Esophagus (tissue), 2 donors: ENCODE data around the gene VPS29. TPM values are rescaled to one million over a fixed set of nuclear protein-coding genes. Genes with fewer than 3 reads are reported as not detected.
A peak's percentile ranks its signal among the peaks of the same experiment; 100 is the strongest.

Experiments used
- H3K27ac ChIP-seq, 2 donors: one replicate each; pipeline ENCODE4 v1.5.1; 2013; ENCODE audit warnings: low read depth in 2 of 2, mild to moderate bottlenecking in 2 of 2, inconsistent platforms in 1 of 2, low read length in 1 of 2, moderate library complexity in 1 of 2
- H3K27me3 ChIP-seq, 2 donors: one replicate each; pipeline ENCODE4 v1.6.1; 2013; ENCODE audit warnings: low read length in 2 of 2, control low read depth in 1 of 2, mild to moderate bottlenecking in 1 of 2; ENCODE audit not compliant: insufficient read depth in 2 of 2, control insufficient read depth in 1 of 2
- H3K36me3 ChIP-seq, 2 donors: one replicate each; pipeline ENCODE4 v1.6.1; 2013; ENCODE audit warnings: low read length in 1 of 2; ENCODE audit not compliant: control insufficient read depth in 2 of 2, insufficient read depth in 2 of 2
- H3K4me1 ChIP-seq, 2 donors: one replicate each; pipeline ENCODE4 v1.6.1; 2013; ENCODE audit warnings: low read length in 1 of 2; ENCODE audit not compliant: control insufficient read depth in 2 of 2, insufficient read depth in 2 of 2
- H3K4me3 ChIP-seq, 2 donors: one replicate each; pipeline ENCODE4 v1.5.1; 2013; ENCODE audit warnings: low read length in 2 of 2, mild to moderate bottlenecking in 2 of 2, low read depth in 1 of 2, moderate library complexity in 1 of 2
- H3K9me3 ChIP-seq, 2 donors: one replicate each; pipeline ENCODE4 v1.6.1; 2013; ENCODE audit warnings: mild to moderate bottlenecking in 2 of 2, low read depth in 1 of 2, low read length in 1 of 2, moderate library complexity in 1 of 2; ENCODE audit not compliant: control insufficient read depth in 2 of 2, insufficient read depth in 1 of 2
- WGBS, 2 donors: extraction: QIAGEN DNeasy Blood & Tissue Kit; methylation state at CpG; one replicate each; pipeline ENCODE4 v1.1.7; 2013; 5-methylcytosine and 5-hydroxymethylcytosine counted together
- polyA plus RNA-seq, 2 donors: library from polyadenylated mRNA; stranded (reverse); fragments of 200-250 nt; gene quantifications; one replicate each; pipeline ENCODE4 v1.2.3, GENCODE V29; 2013
- donor health status: healthy with polysubstance abuse.
- donor health status: Bipolar disorder and iron deficiency.

VPS29 gene
- polyA plus RNA-seq, 2 donors: 161 to 188 TPM

DNA sequence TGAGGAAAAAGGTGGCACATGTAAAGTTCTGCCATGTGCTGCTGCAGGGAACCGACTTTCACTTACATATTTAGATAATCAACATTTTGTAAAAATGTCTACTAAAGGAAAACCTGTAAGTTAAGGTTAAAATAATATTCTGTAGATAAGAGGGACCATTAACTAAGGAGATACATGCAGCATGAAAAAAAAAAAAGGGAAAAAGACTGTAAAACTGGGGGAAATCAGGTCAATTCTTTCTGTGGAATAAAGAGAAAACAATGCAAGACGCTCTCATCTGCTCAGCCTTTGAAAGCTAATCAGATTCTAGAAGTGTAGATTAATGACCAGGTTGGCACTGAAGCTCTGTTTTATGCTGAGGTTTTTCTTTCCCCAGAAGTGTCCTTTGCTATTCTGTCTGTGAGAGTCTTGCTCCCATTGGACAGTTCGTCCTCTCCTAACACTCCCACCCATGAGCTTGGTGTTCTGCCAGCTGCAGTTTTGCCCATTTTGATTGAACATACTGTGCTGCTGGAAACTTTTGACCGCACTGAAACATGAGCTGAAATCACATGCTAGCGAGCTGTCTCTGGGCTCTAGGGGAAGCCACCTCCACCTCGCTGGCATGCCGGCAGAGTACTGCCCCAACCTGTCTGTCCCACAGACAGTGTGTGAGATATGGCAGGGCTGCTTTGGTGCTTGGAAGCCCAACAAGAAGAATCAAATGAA is 41.5 kb upstream of the VPS29 start:
- H3K27ac ChIP-seq: peak overlapping the region; percentile 93 to 97
- WGBS, 2 donors: 22 to 24% methylated on average over 7 of the region's 7 CpGs
- peaks cover 0 to under 1% of the 10 kb centered on the region in 2 donors for H3K36me3 ChIP-seq
- no peak overlapping the region for H3K4me3 ChIP-seq
- H3K4me1 ChIP-seq: peaks cover 2 to 8% of the 10 kb centered on the region in 2 donors
- no peaks in the 10 kb centered on the region for H3K9me3 ChIP-seq
- no peaks in the 10 kb centered on the region for H3K27me3 ChIP-seq

DNA sequence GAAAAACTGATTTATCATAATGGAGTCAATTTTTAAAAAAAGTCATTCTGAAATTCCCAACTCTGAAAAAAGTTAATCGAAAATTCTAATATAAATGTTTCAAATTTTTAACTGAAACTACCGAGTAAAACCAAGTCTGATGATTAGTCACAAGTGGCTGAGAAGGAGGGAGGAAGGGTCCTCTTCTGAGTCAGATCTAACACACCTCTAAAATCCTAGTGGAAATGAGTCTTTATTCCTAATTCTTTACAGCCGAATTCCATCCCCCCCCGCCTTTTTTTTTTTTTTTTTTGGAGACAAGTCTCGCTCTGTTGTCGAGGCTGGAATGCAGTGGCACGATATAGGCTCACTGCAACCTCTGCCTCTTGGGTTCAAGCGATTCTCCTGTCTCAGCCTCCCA is 38.1 kb upstream of the VPS29 start:
- Histone ChIP-seq H3K27me3 (no peaks in the 10 kb centered on the region), H3K4me3 (no peak overlapping the region), H3K9me3 (no peaks in the 10 kb centered on the region), H3K4me1 (peaks cover 3 to 9% of the 10 kb centered on the region in 2 donors), H3K27ac (no peak overlapping the region), H3K36me3 (peaks cover 2 to 11% of the 10 kb centered on the region in 2 donors)
- WGBS, 2 donors: 85 to 91% methylated on average over 8 of the region's 8 CpGs

GRCh38 chr12:110538869-110539622 is 37.1 kb upstream of the VPS29 start:
- no peak overlapping the region for H3K4me3 ChIP-seq
- peaks cover 2 to 11% of the 10 kb centered on the region in 2 donors for H3K36me3 ChIP-seq
- H3K9me3 ChIP-seq: no peaks in the 10 kb centered on the region
- H3K4me1 ChIP-seq: peaks cover 3 to 9% of the 10 kb centered on the region in 2 donors
- no peaks in the 10 kb centered on the region for H3K27me3 ChIP-seq
- WGBS, 2 donors: 77 to 82% methylated on average over 5 of the region's 5 CpGs
- peak overlapping the region; percentile 76 to 90 for H3K27ac ChIP-seq

DNA sequence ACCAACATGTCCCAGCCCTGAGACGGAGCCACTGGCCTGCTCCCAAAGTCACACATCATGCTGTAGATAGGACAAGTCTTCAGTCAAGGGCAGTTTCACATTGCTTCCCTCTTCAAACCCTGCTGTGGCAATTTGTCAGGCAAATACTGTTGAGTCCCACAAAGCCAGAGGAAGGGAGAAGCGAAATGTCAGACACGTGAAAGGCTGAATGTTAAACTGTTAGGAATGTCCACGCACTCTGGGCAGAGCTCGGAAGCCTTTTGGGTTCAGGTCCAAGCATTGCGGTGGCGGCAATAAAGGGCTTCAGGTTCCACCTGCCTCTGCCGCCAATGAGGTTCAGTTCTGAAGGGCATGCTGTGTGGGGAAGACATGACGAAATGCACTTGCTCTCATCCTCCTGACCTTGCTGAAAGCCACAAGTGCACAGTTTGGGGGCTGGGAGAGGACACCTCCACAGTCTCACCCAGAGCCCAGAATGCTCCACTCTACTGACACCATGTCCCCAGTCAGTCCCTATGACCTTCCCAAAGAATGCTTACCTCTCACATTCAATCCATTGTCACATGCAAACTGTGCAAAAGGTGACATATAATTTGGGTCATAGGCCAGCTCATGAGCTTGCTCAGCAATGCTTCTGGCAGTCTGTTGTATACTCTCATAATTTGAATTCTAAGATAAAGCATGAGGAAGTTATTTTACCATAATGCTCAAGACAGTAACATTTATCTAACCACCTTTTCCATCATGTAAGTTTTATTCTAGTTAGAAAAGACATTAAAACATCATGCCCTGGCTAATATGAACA is 35.9 kb upstream of the VPS29 start:
- 48 to 63% methylated on average over 9 of the region's 9 CpGs for WGBS, 2 donors
- Histone ChIP-seq H3K4me1 (peaks cover 3 to 7% of the 10 kb centered on the region in 2 donors), H3K27me3 (no peaks in the 10 kb centered on the region), H3K27ac (peak overlapping the region; percentile 88 to 90), H3K4me3 (no peak overlapping the region), H3K9me3 (no peaks in the 10 kb centered on the region), H3K36me3 (peaks cover 2 to 11% of the 10 kb centered on the region in 2 donors)

DNA sequence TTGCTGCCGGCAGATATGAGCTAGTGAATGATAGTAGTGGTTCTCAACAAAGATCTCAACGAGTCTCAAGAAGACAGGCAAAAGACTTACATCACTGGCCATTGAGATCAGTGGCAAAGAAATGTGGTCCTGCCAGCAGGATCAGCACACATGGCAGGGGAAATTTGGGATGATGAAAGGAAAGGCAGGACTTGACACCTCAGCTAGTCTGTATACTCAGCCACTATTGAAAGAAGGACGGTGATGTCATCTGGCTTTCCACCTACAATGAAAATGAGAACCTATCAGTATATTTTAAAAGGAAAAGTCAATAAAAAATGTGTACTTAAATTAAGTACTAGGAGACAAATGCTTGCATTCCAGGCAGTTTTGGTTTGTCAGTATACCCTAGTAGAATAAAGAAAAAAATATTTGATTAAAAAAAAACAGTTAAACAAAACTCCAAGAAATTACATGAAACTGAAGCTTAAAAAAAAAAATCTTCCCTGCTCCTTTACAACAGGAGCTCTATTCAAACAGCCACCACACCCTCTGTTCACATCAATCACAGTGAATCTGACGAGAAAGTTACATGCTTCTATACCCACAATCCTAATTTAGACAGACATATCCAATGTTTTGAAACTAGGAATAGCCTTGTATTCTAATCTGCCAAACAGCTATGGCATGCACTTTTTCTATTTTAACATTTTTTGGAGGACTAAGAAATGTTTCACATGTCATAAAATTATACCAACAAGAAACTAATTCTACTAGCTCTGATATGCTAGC is 35.1 kb upstream of the VPS29 start:
- Histone ChIP-seq H3K4me1 (peaks cover 3 to 9% of the 10 kb centered on the region in 2 donors), H3K27ac (peak overlapping the region; percentile 88 to 90), H3K27me3 (no peaks in the 10 kb centered on the region), H3K9me3 (no peaks in the 10 kb centered on the region), H3K36me3 (peaks cover 2 to 11% of the 10 kb centered on the region in 2 donors), H3K4me3 (no peak overlapping the region)
- 53 to 65% methylated on average over 4 of the region's 4 CpGs for WGBS, 2 donors

GRCh38 chr12:110534811-110535210 is 32.9 kb upstream of the VPS29 start:
- no peaks in the 10 kb centered on the region for H3K27me3 ChIP-seq
- 78 to 81% methylated on average over 6 of the region's 6 CpGs for WGBS, 2 donors
- H3K9me3 ChIP-seq: no peaks in the 10 kb centered on the region
- peaks cover 2 to 11% of the 10 kb centered on the region in 2 donors for H3K36me3 ChIP-seq
- no peak overlapping the region for H3K27ac ChIP-seq
- H3K4me1 ChIP-seq: peaks cover 3 to 11% of the 10 kb centered on the region in 2 donors
- H3K4me3 ChIP-seq: no peak overlapping the region

DNA sequence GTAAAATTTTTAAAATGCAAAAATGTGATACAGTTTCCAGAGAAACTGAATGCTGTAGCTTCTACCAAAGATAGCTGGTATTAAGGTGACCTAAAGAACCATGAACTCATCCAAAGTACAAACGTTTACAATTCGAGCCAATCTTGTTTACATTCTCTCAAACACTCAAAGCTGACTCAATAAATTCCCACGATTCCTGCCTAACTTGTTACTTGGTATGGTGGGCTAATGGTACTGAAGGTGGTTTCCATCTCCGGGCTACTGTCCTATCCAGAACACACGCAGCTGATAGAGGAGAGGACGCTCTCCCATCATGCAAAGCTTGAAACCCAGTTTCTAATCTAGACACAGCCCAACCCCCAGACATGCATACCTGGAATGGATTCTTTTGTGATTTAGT is 31.7 kb upstream of the VPS29 start:
- Histone ChIP-seq H3K4me3 (no peak overlapping the region), H3K27me3 (no peaks in the 10 kb centered on the region), H3K27ac (no peak overlapping the region), H3K9me3 (no peaks in the 10 kb centered on the region), H3K4me1 (peaks cover 2 to 11% of the 10 kb centered on the region in 2 donors), H3K36me3 (peaks cover 2 to 11% of the 10 kb centered on the region in 2 donors)
- WGBS, 2 donors: 56 to 63% methylated on average over 6 of the region's 6 CpGs

DNA sequence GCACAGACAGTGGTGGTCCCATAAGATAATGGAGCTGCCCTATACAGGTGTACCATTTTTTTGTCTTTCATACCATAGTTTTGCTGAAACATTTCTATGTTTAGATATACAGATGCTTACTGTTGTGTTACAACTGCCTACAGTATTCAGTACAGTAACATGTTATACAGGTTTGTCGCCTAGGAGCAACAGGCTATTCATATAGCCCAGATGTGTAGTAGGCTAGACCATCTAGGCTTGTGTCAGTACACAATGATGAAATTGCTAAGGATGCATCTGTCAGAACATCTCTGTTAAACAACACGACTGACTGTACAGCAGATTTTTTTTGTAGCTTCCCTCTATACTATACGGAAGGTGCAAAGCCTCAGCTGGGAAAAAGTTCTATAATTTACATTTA is 30.7 kb upstream of the VPS29 start:
- Histone ChIP-seq H3K9me3 (no peaks in the 10 kb centered on the region), H3K4me3 (no peak overlapping the region), H3K27me3 (no peaks in the 10 kb centered on the region), H3K4me1 (peaks cover 2 to 8% of the 10 kb centered on the region in 2 donors), H3K27ac (peak overlapping the region; percentile 60 to 69), H3K36me3 (peaks cover 2 to 7% of the 10 kb centered on the region in 2 donors)
- WGBS, 2 donors: 68 to 72% methylated on average over 3 of the region's 3 CpGs
